ENCODE results near the gene STRIP2. TPM values are rescaled to one million over a fixed set of nuclear protein-coding genes. Genes with fewer than 3 reads are reported as not detected.

STRIP2 gene
- total and polyA plus RNA-seq, 2 donors from 2014 or later, result 0.88 to 9.0 TPM

DNA sequence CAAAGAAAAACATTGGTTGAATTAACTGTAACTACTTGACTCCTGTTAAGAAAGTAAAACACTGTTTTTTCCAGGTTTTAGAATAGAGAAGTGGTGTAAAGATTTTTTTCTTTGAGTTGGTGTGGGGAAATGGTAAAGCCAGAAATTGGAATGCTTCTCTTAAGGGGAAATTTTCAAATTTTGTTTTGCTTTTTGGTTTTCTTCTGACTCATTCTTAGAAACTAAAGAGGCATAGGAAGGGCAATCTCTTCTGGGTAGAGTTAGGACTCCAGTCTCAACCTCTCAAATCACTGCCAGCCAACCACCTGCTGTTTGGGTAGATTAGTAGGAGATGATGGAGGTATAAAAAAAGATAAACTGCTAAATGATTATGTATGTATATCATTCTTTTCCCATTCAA lies 47.7 kb upstream of the STRIP2 start:
- Histone ChIP-seq H3K4me1 (ENCODE audit: control insufficient read depth in 2 of 3, insufficient read depth in 2 of 3, low read depth in 1 of 3, low read length in 3 of 3) (no peaks in the 10 kb centered on the region), H3K9me3 (ENCODE audit: control insufficient read depth in 2 of 3, insufficient read depth in 1 of 3, low read length in 3 of 3) (no peaks in the 10 kb centered on the region), H3K9ac (ENCODE audit: low read length in 3 of 3) (no peak overlapping the region), H3K27me3 (ENCODE audit: control insufficient read depth, insufficient read depth, low read length) (no peaks in the 10 kb centered on the region), H3K4me3 (ENCODE audit: low read length in 3 of 3) (no peak overlapping the region), H3K36me3 (ENCODE audit: control insufficient read depth in 2 of 3, insufficient read depth in 3 of 3, low read length in 3 of 3) (no peaks in the 10 kb centered on the region), H3K27ac (ENCODE audit: low read depth in 2 of 2, low read length in 2 of 2) (no peak overlapping the region)
- FAIRE-seq (no peak), DNase-seq (no peak)
- no peak for TF ChIP-seq CTCF (IDR thresholded peaks at IDR 0.05; ENCODE audit: borderline replicate concordance, extremely low read depth, insufficient read depth)
- intact Hi-C loops (cut with DNase I), result no loop called here

GRCh38 chr7:129387537-129387936 lies 46.7 kb upstream of the STRIP2 start:
- intact Hi-C loops (cut with DNase I), result no loop called here
- no peak for FAIRE-seq
- no peaks in the 10 kb centered on the region for H3K9me3 ChIP-seq (ENCODE audit: control insufficient read depth in 2 of 3, insufficient read depth in 1 of 3, low read length in 3 of 3)
- TF ChIP-seq CTCF (IDR thresholded peaks at IDR 0.05; ENCODE audit: borderline replicate concordance, extremely low read depth, insufficient read depth), result no peak
- no peak overlapping the region for H3K4me3 ChIP-seq (ENCODE audit: low read length in 3 of 3)
- peak overlapping the region in 1 of 2 donors; percentile 71 for H3K27ac ChIP-seq (ENCODE audit: low read depth in 2 of 2, low read length in 2 of 2)
- H3K27me3 ChIP-seq (ENCODE audit: control insufficient read depth, insufficient read depth, low read length), result no peaks in the 10 kb centered on the region
- no peak overlapping the region for H3K9ac ChIP-seq (ENCODE audit: low read length in 3 of 3)
- no peaks in the 10 kb centered on the region for H3K36me3 ChIP-seq (ENCODE audit: control insufficient read depth in 2 of 3, insufficient read depth in 3 of 3, low read length in 3 of 3)
- DNase-seq, result no peak
- no peaks in the 10 kb centered on the region for H3K4me1 ChIP-seq (ENCODE audit: control insufficient read depth in 2 of 3, insufficient read depth in 2 of 3, low read depth in 1 of 3, low read length in 3 of 3)

DNA sequence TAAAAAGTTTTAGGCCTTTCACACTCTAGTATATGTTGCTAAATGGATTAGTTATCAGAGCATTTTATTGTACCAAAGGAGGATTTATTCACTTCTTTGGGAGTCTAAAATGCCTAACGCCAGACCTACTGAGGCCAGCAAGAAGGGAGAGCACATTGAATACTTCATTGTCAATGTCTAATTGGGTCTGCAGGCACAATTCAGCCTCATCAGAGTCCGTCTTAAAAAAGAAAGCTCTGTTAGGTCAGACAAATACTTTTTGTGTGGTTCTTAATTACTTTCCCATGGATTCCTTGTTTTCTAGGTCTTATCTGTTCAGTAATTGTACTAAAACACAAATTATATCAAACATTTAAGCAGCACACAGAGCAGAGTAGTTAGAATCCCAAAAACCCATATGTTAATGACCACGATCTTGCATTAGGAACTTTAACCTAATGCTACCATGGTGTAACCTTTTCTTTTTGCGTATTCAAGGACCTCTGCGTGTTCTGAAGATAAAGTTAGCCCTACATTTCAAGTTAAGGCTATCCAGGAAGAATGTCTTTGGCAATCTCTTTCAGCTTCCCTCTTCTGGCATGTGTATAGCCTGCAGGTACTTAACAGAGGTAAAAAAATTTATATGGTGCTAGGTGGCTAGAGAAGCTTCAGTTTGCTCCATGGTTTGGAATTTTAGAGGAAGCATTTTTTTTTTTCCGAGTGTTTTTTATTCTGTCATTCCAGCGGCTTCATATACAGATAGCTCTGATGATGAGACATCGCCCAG lies 45.7 kb upstream of the STRIP2 start:
- Histone ChIP-seq H3K4me1 (ENCODE audit: control insufficient read depth in 2 of 3, insufficient read depth in 2 of 3, low read depth in 1 of 3, low read length in 3 of 3) (no peaks in the 10 kb centered on the region), H3K9ac (ENCODE audit: low read length in 3 of 3) (no peak overlapping the region), H3K9me3 (ENCODE audit: control insufficient read depth in 2 of 3, insufficient read depth in 1 of 3, low read length in 3 of 3) (no peaks in the 10 kb centered on the region), H3K4me3 (ENCODE audit: low read length in 3 of 3) (no peak overlapping the region), H3K27me3 (ENCODE audit: control insufficient read depth, insufficient read depth, low read length) (no peaks in the 10 kb centered on the region), H3K36me3 (ENCODE audit: control insufficient read depth in 2 of 3, insufficient read depth in 3 of 3, low read length in 3 of 3) (no peaks in the 10 kb centered on the region), H3K27ac (ENCODE audit: low read depth in 2 of 2, low read length in 2 of 2) (peak overlapping the region in 1 of 2 donors; percentile 71)
- FAIRE-seq, result no peak
- intact Hi-C loops (cut with DNase I), result no loop called here
- no peak for TF ChIP-seq CTCF (IDR thresholded peaks at IDR 0.05; ENCODE audit: borderline replicate concordance, extremely low read depth, insufficient read depth)
- DNase-seq, result no peak
